GM12801 (cell line): ENCODE measurements around the gene DNAH6.

Experiments
- TF ChIP-seq, protein P1 (sequence below): IDR thresholded peaks from one replicate; pipeline ENCODE4 v1.5.1; 2011; ENCODE audit warnings: control low read depth; ENCODE audit not compliant: insufficient read length; ENCODE audit errors: extremely low read depth

DNAH6 gene

DNA sequence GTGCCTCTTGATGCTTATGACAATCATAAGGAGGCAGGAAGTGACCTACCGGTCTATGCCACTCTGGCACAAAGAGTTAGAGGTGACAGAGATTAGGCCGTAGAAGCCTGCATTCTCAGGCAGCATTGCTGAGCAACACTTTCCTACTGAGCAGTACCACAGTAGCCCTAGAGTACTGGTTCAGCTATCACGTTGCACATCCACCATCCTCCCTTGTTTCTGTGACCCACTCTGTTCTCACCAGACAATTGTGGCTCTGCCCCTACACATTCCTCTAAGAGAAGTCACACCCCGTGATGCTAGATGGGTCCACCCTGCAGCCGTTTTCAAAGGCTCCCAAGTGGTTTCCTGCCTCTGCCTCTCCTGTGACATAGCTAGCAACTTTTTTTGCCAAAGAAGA lies 34.6 kb upstream of the DNAH6 start:
- TF ChIP-seq, protein P1, sequence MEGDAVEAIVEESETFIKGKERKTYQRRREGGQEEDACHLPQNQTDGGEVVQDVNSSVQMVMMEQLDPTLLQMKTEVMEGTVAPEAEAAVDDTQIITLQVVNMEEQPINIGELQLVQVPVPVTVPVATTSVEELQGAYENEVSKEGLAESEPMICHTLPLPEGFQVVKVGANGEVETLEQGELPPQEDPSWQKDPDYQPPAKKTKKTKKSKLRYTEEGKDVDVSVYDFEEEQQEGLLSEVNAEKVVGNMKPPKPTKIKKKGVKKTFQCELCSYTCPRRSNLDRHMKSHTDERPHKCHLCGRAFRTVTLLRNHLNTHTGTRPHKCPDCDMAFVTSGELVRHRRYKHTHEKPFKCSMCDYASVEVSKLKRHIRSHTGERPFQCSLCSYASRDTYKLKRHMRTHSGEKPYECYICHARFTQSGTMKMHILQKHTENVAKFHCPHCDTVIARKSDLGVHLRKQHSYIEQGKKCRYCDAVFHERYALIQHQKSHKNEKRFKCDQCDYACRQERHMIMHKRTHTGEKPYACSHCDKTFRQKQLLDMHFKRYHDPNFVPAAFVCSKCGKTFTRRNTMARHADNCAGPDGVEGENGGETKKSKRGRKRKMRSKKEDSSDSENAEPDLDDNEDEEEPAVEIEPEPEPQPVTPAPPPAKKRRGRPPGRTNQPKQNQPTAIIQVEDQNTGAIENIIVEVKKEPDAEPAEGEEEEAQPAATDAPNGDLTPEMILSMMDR: no peak

DNA sequence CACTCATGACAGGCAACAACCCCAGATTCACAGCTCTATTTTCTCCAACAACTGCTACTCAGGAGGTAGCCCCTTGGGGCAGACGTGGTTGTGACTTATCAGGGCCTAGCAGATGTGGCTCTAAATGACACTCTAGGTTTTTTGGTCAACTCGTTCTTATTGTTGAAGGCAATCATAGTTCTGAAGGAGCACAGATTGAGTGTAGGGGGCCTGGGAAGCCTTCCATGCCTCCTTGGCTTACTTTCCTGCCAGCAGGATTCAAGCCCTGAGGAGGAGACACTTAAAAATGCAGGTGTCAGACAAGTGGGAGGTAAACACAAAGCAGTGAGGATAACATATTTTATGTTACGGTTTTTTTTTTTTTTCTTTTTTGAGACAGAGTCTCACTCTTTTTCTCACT lies 33.7 kb upstream of the DNAH6 start:
- TF ChIP-seq, protein P1: no peak

DNA sequence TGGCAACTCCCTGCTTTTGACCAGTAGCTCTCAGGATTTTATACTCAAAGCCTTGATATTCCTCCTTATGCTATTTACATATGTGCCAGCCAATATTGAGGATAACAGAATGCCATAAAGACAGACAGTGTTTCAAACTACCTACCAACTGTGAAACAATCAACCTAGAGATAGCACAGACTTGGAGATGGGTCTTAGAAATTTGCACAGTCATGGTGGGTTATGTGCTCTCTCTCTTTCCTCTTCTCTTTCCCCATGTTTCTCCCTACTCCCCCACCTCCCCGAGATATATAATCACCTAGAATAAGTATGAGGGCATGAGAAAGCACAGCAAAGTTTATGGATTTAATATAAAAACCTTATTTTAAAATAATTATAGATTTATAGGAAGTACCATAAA lies 33.0 kb upstream of the DNAH6 start:
- TF ChIP-seq, protein P1: no peak

DNA sequence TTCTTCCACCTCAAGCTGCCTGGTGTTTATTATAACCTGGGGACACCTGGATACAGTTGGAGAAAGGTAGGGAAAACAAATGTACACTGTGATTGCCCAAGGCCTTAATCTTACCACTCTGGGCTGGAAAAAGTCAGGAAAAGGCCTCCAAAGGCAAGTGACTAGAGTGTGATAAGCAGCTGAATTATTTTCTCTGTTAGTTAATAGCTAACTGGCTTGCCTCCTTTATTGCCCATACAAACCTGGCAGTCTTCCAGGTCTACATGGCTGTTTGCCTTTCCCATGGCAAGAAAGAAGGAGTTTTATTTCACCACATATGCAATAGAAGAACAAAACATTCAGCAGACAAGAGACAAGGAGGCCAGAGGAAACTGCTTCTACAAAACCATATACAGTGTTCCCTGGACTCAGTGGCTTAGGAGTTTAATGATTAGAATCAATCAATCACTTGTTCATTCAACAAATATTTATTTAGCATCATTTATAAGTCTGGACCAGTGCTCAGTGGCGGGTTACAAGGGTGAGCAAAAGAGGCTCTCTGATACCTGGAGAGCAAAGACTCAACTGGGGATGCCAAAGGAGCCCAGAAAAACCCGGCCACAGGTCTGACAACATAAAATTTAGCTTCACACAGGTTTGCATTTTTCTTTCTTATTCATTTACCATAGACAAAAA lies 29.7 kb upstream of the DNAH6 start:
- TF ChIP-seq, protein P1: no peak

DNA sequence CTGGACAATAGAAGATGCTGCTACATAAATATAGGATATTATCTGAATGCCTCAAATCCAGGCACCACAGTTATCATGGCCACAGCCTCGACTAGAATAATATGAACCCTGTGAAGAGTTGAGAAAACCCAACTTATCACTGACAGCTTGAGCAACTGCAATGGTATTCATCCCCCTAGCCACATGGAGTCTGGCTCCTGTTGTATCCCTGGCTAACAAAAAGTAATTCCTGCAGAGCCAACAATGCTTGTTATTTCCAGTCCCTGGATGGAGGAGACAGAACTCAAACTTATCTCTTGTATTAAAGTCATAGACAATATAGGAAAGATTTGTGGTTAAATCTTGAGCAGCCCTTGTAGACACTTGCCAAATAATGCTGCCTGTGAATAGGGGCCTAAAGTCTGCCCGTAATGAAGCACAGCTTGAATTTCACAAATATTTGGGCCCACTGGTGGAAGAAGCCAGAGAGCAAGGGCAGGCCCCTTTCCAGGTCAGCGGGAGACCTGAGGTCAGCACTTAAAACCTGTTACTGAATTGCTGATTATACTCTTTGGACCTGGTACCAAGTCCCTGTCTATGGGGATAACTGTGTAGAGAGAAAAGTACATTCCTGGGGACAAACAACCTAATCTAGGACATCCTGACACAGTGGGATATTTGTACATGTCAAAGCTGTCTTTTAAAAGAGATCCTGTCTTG lies 28.9 kb upstream of the DNAH6 start:
- TF ChIP-seq, protein P1: no peak

DNA sequence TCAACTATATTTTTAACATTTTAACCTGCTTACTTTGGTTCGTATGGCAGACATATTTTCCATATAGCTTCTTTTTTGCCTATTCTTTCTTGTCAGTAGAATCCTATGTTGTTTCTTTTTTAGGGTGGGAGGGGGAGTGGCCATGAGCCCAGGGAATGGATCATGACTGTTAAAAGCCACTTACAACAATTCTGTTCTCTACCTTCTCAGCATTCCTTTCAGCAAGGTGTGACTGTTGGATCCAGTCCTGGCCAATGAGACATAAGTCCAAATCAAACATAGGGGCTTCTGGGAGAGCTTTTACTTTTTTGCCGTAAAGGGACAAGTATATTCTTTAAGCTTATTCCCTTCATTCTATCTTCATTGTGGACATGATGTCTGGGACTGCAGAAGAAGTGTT lies 25.0 kb upstream of the DNAH6 start:
- TF ChIP-seq, protein P1: no peak

DNA sequence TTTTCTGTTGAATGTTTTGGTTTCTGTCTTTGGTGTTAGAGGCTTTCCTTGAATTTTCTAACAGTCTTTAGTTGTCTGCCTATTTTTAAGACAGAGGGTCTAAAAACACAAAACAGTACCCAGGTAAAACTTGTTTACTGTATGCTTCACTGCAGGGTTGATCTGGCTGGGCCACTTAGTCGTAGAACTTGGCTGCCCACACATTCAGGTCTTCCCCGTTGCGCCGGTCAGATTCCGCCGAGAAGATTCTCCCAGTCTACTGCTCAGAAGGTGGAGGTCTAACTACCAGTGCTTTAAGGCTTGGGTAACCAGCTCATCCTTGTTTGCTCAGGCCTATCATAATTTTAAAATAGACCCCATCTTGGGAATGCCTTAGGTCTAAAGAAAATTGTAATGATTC lies 24.6 kb upstream of the DNAH6 start:
- TF ChIP-seq, protein P1: no peak
